CD4-positive, alpha-beta T cell treated with Interleukin-15 for 1 hour (primary cell): ENCODE measurements around the gene HS6ST2.
"Not testable (repeated sequence)": the region's sequence is repeated elsewhere in the genome, so short reads cannot be mapped to it uniquely, and the experiment has no call there.

Experiments
- DNase-seq: peaks from one replicate; pipeline ENCODE4 v3.0.0-alpha.2; 2020

HS6ST2 gene

GRCh38 chrX:132940727-132941327 lies 17.6 kb downstream of the HS6ST2 start:
- DNase-seq, result no peak

DNA sequence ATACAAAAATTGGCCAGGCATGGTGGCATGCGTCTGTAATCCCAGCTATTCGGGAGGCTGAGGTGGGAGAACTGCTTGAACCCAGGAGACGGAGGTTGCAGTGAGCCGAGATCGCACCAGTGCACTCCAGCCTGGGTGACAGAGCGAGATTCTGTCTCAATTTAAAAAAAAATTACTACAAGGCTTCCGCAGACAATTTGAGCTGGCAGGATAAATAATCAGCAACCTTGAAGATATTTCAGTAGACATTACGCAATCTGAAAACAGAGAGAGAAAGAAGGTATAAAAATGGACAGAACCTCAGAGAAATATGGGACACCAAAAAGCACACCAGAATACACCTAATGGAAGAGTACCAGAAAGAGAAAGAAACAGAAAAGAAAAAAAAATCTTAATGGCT lies 25.3 kb downstream of the HS6ST2 start:
- DNase-seq, result no peak

GRCh38 chrX:132924426-132924825 lies 34.0 kb downstream of the HS6ST2 start:
- no peak for DNase-seq

DNA sequence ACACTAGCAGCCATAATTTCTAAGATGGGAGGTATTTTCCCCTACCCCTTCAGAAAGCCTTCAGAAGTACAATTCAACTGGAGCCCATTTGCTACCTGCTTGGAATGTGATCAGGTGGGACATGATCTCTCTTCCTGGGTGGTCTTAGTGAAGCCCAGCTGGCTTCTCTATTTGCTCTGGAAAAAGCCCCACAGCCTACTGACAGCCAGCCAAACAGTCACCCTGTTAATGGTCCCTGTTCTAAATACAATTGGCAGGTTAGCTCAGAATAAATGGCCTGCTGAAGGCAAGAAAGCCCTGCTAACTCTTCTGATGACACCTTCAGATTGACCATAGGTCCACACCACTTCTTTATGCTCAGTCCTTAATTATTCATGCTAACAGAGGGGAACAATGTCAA lies 39.9 kb downstream of the HS6ST2 start:
- no peak for DNase-seq

- no peak for DNase-seq
These were observed 42.1 kb downstream of the HS6ST2 start for GRCh38 chrX:132916349-132916748.

GRCh38 chrX:132909643-132910042 lies 48.8 kb downstream of the HS6ST2 start:
- DNase-seq, result no peak

GRCh38 chrX:132908891-132909290 lies 49.5 kb downstream of the HS6ST2 start:
- DNase-seq, result no peak

GRCh38 chrX:132900633-132901293 lies 57.7 kb downstream of the HS6ST2 start:
- DNase-seq, result no peak

GRCh38 chrX:132887569-132887968 lies 70.9 kb downstream of the HS6ST2 start:
- no peak for DNase-seq

GRCh38 chrX:132883358-132883915 lies 75.0 kb downstream of the HS6ST2 start:
- no peak for DNase-seq

DNA sequence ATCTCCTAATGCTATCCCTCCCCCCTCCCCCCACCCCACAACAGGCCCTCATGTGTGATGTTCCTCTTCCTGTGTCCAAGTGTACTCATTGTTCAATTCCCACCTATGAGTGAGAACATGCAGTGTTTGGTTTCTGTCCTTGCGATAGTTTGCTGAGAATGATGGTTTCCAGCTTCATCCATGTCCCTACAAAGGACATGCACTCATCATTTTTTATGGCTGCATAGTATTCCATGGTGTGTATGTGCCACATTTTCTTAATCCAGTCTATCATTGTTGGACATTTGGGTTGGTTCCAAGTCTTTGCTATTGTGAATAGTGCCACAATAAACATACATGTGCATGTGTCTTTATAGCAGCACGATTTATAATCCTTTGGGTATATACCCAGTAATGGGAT lies 77.7 kb downstream of the HS6ST2 start:
- DNase-seq, result not testable (repeated sequence)

DNA sequence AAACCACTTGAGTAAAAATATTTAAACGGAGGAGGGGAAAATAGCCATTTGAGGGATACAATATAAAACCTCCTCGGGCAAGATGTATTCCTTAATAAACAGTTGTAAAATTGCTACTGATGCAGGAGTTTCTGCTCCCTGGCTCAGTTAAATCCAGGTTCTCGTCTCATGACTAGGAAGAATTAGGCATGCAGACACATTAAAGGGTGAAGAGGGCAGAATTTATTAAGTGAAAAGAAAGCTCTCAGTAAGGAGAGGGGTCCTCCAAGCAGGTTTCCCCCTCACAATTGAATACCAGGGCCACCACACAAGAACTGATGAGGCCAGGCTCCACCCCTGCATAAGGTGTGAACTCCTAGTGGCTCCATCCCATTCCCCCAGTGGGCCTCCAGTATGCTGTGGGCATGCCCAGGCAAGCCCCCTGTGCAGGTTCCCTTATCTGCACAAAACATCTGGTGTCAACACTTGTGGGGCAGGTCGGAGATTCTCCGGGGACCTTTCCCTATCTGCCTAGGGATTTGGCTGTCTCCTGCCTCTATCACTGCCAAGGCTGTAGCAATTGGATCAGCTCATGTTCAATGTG lies 80.4 kb downstream of the HS6ST2 start:
- no peak for DNase-seq

DNA sequence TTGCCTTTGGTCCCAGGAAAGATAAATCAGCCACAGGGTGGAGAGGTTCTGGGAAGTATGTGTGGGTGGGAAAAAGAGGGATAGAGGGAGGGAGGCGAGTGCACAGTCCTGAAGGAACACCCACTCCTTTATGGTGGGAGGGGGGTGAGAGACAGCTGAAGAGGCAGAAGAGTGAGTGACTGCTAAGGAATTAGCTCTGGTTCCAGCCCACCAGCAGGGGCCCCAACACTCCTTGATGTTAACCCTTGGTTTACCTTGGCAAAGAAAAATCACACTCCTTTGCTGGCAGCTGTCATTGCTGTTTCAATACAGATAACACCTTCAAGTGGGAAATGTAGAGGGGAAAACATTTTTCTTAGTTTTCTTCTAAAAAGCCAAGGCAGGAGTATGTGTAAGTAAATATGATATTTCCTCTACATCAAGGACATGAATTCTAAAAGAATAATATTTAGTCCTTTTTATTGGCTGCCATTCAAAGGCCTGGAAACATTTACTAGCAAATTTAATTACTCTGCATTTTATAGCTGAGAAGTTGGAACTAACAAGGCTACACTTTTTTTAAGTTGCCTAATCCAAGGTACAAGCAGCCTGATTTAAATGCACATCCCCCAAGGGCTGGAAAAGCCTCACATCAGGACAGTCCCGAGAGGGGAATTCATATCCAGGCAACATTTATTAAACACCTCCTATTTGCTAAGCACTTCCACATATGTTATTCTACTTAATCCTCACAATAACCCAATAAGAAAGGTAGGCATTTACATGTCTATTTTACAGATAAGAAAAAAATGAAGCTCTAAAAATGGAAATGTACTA lies 81.7 kb downstream of the HS6ST2 start:
- no peak for DNase-seq

- DNase-seq, result no peak
These were observed 82.5 kb downstream of the HS6ST2 start for GRCh38 chrX:132875650-132876522.

- no peak for DNase-seq
These were observed 95.9 kb downstream of the HS6ST2 start for GRCh38 chrX:132862562-132862961.

DNA sequence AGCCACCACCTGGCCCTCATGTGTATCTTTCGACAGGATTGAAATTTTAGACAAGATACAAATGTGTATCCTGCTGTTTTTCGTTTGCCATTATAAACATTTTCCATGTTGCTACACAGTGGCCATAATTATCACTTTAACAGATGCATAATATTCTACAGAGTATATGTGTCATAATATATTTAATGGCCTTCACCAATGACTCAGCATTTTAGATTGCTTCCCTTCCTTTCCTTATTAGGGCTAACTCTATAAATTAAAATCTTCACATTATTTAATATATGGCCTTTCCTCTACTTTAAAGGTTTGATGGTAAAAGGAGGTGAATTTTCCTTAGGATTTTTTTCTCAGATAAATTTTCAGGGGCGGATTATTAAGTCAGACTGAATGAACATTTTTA lies 97.4 kb downstream of the HS6ST2 start:
- no peak for DNase-seq

- no peak for DNase-seq
These were observed 98.2 kb downstream of the HS6ST2 start for GRCh38 chrX:132860200-132860599.

DNA sequence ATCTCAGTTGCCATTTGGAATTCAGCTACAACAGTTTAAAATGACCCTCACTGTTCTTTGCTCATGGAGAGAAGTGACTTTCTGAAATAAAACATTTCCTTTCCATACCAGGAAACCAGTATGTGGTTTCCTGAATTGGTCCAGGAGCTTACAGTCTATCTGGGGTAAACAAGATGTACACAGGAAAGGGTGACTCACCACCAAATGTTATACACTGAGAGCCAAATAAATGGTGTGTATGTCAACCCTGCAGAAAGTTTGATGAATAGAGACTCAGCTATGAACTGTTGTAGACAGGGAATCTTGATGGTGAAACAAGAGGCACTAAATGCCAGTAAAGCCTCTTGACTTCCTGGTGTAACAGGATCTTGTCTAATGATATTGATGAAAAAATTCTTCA lies 100.4 kb downstream of the HS6ST2 start:
- no peak for DNase-seq

- DNase-seq, result no peak
These were observed 102.6 kb downstream of the HS6ST2 start for GRCh38 chrX:132855780-132856341.

- no peak for DNase-seq
These were observed 105.4 kb downstream of the HS6ST2 start for GRCh38 chrX:132853040-132853439.

DNA sequence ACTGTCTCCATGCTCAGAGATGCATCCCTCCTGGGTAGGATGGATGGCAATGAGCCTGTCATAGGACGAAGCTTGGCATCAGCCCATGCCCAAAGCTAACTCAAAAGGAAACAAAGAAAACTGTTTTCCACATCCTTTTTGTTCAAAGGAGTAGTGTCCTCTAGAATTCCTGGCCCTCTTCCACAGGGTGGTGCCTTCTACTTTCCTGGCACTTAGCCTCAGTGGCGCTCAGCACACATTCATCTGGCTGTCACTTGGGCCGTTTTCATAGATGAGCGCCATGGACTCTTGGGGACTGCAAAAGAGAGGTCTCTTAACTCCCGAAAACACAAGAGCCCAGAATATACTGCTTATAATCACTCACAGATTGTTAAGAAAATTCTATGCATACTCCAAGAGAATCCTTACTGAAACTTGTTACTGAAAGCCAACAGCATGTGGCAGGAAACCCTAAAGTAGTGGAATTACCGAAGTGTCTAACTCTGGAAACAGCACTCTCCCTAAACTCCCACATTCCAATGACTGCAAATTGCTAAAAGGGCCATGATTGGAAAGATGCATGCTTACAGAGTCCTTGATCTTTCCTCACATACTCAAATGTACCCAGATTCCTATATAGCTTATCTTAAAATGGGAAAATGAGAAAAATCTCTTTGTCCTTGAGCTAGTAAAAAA lies 110.0 kb downstream of the HS6ST2 start:
- no peak for DNase-seq
